NT2/D1 (cell line): ENCODE measurements around the gene TBC1D5.

Experiments
- DNase-seq: peaks from one replicate; pipeline ENCODE4 v3.0.0-alpha.2; 2011; ENCODE audit warnings: low read depth, low spot score
- H3K27me3 ChIP-seq: 2 replicates; pipeline ENCODE4 v1.6.0; 2011; ENCODE audit warnings: mild to moderate bottlenecking; ENCODE audit not compliant: insufficient read length, insufficient read depth
- H3K36me3 ChIP-seq: 2 replicates; pipeline ENCODE4 v1.6.1; 2011; ENCODE audit warnings: mild to moderate bottlenecking, low read length, mixed read lengths; ENCODE audit not compliant: insufficient read depth, insufficient read length
- H3K4me1 ChIP-seq: 2 replicates; pipeline ENCODE4 v1.5.1; 2011; ENCODE audit not compliant: insufficient read depth, insufficient read length
- H3K4me3 ChIP-seq: 2 replicates; pipeline ENCODE4 v1.5.1; 2011; ENCODE audit warnings: low read depth; ENCODE audit not compliant: insufficient read length
- H3K9ac ChIP-seq: 2 replicates; pipeline ENCODE4 v1.6.0; 2011; ENCODE audit warnings: low read depth; ENCODE audit not compliant: insufficient read length
- H3K9me3 ChIP-seq: 2 replicates; pipeline ENCODE4 v1.5.1; 2011; ENCODE audit warnings: mild to moderate bottlenecking, low read length; ENCODE audit not compliant: insufficient read depth
- SUZ12 ChIP-seq: IDR thresholded peaks from 2 replicates; pipeline ENCODE4 v1.6.1; 2011; ENCODE audit not compliant: insufficient read length, insufficient read depth; ENCODE audit errors: extremely low read depth
- YY1 ChIP-seq: IDR thresholded peaks from 2 replicates; pipeline ENCODE4 v1.6.1; 2011; ENCODE audit not compliant: insufficient read length, insufficient read depth
- ZNF274 ChIP-seq: IDR thresholded peaks from 2 replicates; pipeline ENCODE4 v1.6.1; 2011; ENCODE audit warnings: mild to moderate bottlenecking, low read depth, low read length

The TBC1D5 gene

GRCh38 chr3:17634964-17635363 is 107.5 kb downstream of the TBC1D5 start:
- H3K4me1 ChIP-seq = no peaks in the 10 kb centered on the region
- H3K9me3 ChIP-seq = no peaks in the 10 kb centered on the region
- no peaks in the 10 kb centered on the region for H3K36me3 ChIP-seq
- no peak overlapping the region for H3K9ac ChIP-seq
- H3K27me3 ChIP-seq = no peaks in the 10 kb centered on the region
- no peak for DNase-seq
- H3K4me3 ChIP-seq = no peak overlapping the region
- TF ChIP-seq ZNF274 (no peak), SUZ12 (no peak), YY1 (no peak)

DNA sequence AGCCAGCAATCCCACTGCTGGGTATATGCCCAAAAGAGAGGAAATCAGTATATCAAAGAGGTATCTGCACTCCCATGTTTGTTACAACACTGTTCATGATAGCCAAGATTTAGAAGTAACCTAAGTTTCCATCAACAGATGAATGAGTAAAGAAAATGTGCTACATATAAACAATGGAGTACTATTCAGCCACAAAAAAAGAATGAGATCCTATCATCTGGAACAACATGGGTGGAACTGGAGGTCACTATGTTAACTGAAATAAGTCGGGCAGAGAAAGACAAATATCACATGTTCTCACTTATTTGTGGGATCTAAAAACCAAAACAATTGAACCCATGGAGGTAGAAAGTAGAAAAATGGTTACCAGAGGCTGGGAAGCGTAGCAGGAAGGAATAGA is 108.2 kb downstream of the TBC1D5 start:
- H3K9me3 ChIP-seq = no peaks in the 10 kb centered on the region
- no peaks in the 10 kb centered on the region for H3K4me1 ChIP-seq
- no peak overlapping the region for H3K4me3 ChIP-seq
- no peak overlapping the region for H3K9ac ChIP-seq
- no peak for DNase-seq
- H3K27me3 ChIP-seq = no peaks in the 10 kb centered on the region
- TF ChIP-seq ZNF274 (no peak), YY1 (no peak), SUZ12 (no peak)
- no peaks in the 10 kb centered on the region for H3K36me3 ChIP-seq

DNA sequence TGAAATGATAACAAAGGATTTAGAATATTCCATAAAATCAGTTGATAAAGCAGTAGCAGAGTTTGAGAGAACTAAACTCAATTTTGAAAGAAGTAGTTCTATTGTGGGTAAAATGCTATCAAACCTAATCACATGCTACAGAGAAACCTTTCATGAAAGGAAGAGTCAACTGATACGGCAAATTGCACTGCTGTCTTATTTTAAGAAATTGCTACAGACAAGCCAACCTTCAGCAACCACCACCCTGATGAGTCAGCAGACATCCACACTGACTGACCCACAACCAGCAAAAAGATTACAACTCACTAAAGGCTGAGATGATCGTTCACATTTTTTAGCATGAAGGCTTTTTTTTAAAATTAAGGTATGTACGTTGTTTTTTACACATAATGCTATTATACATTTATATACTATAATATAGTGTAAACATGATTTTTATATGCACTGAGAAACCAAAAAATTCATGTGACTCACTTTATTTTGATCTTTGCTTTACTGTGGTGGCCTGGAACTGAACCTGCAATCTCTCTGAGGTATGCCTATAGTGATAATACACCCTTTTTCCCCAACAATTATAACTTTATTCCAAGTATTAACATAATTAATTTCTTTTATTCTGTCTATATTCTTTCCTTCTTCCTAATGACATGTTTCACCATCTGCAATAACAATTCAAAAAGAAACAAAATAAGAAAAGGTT is 109.9 kb downstream of the TBC1D5 start:
- no peak for DNase-seq
- no peak overlapping the region for H3K9ac ChIP-seq
- no peaks in the 10 kb centered on the region for H3K4me1 ChIP-seq
- H3K27me3 ChIP-seq = no peaks in the 10 kb centered on the region
- no peak overlapping the region for H3K4me3 ChIP-seq
- H3K36me3 ChIP-seq = no peaks in the 10 kb centered on the region
- H3K9me3 ChIP-seq = no peaks in the 10 kb centered on the region
- TF ChIP-seq ZNF274 (no peak), SUZ12 (no peak), YY1 (no peak)

DNA sequence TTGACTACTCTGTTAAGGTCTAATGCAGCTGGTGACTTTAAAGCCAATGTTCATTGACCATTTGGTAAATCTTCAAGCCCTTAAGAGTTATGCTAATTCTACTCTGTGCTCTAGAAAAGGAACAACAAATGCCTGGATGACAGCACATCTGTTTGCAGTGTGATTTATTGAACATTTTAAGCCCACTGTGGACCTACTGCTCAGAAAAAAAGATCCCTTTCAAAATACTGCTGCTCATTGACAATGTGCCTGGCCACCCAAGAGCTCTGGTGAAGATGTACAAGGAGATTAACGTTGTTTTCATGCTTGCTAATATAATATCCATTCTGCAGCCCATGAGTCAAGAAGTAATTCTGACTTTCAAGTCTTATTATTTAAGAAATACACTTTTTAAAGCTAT is 110.8 kb downstream of the TBC1D5 start:
- no peaks in the 10 kb centered on the region for H3K4me1 ChIP-seq
- no peaks in the 10 kb centered on the region for H3K9me3 ChIP-seq
- no peak for DNase-seq
- H3K36me3 ChIP-seq = no peaks in the 10 kb centered on the region
- no peaks in the 10 kb centered on the region for H3K27me3 ChIP-seq
- no peak overlapping the region for H3K9ac ChIP-seq
- TF ChIP-seq ZNF274 (no peak), YY1 (no peak), SUZ12 (no peak)
- no peak overlapping the region for H3K4me3 ChIP-seq

DNA sequence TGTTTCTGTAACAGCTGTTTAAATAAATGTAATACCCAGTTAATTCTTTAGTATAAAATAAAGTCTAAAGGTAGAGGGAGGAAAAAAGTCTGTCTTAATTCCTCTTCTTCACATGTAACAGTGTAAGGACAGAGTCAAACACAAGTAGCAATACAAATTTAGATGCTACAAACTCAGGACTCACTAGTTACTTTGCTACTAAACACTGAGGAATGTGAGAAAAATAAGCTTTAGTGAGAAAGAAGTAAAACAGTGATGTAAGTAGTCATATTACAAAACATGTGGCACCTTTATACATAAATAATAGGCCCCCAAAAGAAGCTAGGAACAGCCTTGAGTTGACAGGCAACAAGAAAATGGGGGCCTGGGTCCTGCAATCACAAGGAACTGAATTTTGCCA is 113.0 kb downstream of the TBC1D5 start:
- TF ChIP-seq SUZ12 (no peak), ZNF274 (no peak), YY1 (no peak)
- no peaks in the 10 kb centered on the region for H3K36me3 ChIP-seq
- H3K9me3 ChIP-seq = no peaks in the 10 kb centered on the region
- no peak overlapping the region for H3K4me3 ChIP-seq
- no peak for DNase-seq
- no peaks in the 10 kb centered on the region for H3K27me3 ChIP-seq
- H3K9ac ChIP-seq = no peak overlapping the region
- H3K4me1 ChIP-seq = no peaks in the 10 kb centered on the region

DNA sequence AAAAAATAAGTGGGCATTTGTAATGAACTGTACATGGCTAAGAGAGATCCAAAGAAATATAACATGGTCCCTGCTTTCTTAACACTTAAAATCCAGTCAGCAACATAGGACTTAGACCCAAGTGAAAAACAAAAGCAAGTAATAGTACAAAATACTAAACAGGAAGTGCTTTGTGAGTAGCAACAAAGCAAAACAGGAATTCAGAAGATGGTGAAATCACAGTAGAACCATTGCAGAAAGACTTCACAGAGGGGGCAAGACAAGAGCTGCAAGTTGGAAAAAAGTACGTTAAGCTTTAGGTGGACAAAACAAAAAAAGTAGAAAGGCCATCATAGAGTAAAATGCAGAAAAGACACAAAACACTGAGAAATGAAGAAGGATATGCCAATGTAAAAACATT is 116.0 kb downstream of the TBC1D5 start:
- no peaks in the 10 kb centered on the region for H3K9me3 ChIP-seq
- H3K36me3 ChIP-seq = no peaks in the 10 kb centered on the region
- no peak overlapping the region for H3K4me3 ChIP-seq
- H3K4me1 ChIP-seq = no peaks in the 10 kb centered on the region
- H3K27me3 ChIP-seq = no peaks in the 10 kb centered on the region
- TF ChIP-seq ZNF274 (no peak), YY1 (no peak), SUZ12 (no peak)
- DNase-seq = no peak
- H3K9ac ChIP-seq = no peak overlapping the region

- no peaks in the 10 kb centered on the region for H3K36me3 ChIP-seq
- no peaks in the 10 kb centered on the region for H3K9me3 ChIP-seq
- H3K4me1 ChIP-seq = no peaks in the 10 kb centered on the region
- H3K27me3 ChIP-seq = no peaks in the 10 kb centered on the region
- no peak for TF ChIP-seq ZNF274
- no peak for TF ChIP-seq YY1
- no peak overlapping the region for H3K4me3 ChIP-seq
- DNase-seq = no peak
- H3K9ac ChIP-seq = no peak overlapping the region
Observed at GRCh38 chr3:17625133-17625532, 117.3 kb downstream of the TBC1D5 start.
